ENCODE measurements around the gene ANKRD17.
A peak's percentile ranks its signal among the peaks of the same experiment; 100 is the strongest.

- TF ChIP-seq CTCF (conservative IDR thresholded peaks at IDR 0.05; ENCODE audit: low read depth, low read length): peak; percentile 66
- TF ChIP-seq EZH2 (IDR thresholded peaks at IDR 0.05; ENCODE audit: low read length, unreplicated experiment): no peak
These were observed 115.5 kb downstream of the ANKRD17 start for GRCh38 chr4:73142995-73143547.
